GM12878 (cell line): ENCODE measurements around the gene FLOT1. TPM values are rescaled to one million over a fixed set of nuclear protein-coding genes. Genes with fewer than 3 reads are reported as not detected.
A peak's percentile ranks its signal among the peaks of the same experiment; 100 is the strongest.

ENCODE experiments used
- ATAC-seq: fragments of 200-7000 bp; cut with Tn5 transposase; 3 replicates; pipeline ENCODE4 v1.9.1; 2020; ENCODE audit warnings: mild to moderate bottlenecking, moderate library complexity
- BruUV-seq: library from RNA; stranded (reverse); fragments of 400-500 nt; replicated peaks from 2 replicates; lab custom pipeline; 2021; lab: Mats Ljungman, UMichigan
- CTCF ChIA-PET: fragments of 300-600 bp; sonication (Branson Sonifier 250); formaldehyde crosslinking; extraction: SDS; loops from one replicate; lab custom pipeline; 2021; ENCODE audit warnings: inconsistent platforms; lab: Yijun Ruan, JAX
- POLR2A ChIA-PET: fragments of 350-600 bp; formaldehyde crosslinking; extraction: SDS; loops from one replicate; lab custom pipeline; 2021; ENCODE audit warnings: inconsistent platforms; lab: Charles Lee
- RAD21 ChIA-PET: fragments of 300-600 bp; sonication (Branson Sonifier 250); formaldehyde crosslinking; loops from one replicate; lab custom pipeline; 2023; ENCODE audit warnings: antibody characterized with exemption; ENCODE audit not compliant: unreplicated experiment; lab: Charles Lee
- SMC1A ChIA-PET: fragments of 300-600 bp; sonication (Branson Sonifier 250); formaldehyde crosslinking; loops from one replicate; lab custom pipeline; 2023; ENCODE audit not compliant: unreplicated experiment, uncharacterized antibody; lab: Charles Lee
- DNase-seq: peaks from one replicate; pipeline ENCODE4 v3.0.0-alpha.2; 2011; ENCODE audit warnings: low read depth, low spot score
- FAIRE-seq: peaks from 3 replicates; lab custom pipeline; 2011; peaks lifted over from hg19 to GRCh38; lab: Jason Lieb, UNC
- H2AFZ ChIP-seq: 2 replicates; pipeline ENCODE4 v1.6.0; 2011; ENCODE audit warnings: low read depth, low read length, control low read depth; ENCODE audit not compliant: control insufficient read depth
- H3K27ac ChIP-seq: 2 replicates; pipeline ENCODE4 v1.5.1; 2011; ENCODE audit warnings: control low read depth; ENCODE audit not compliant: control insufficient read depth, insufficient read depth
- H3K27me3 ChIP-seq, 2 experiments: replicated peaks in 1 of 2; 2 replicates each; pipeline versions ENCODE4 v1.6.0 to v1.6.1; 2011; ENCODE audit warnings: low read length in 1 of 2; ENCODE audit not compliant: control insufficient read depth in 2 of 2, insufficient read depth in 2 of 2
- H3K36me3 ChIP-seq, 2 experiments: 2 replicates each; pipeline ENCODE4 v1.5.1; 2011; ENCODE audit warnings: low read length in 1 of 2; ENCODE audit not compliant: control insufficient read depth in 2 of 2, insufficient read depth in 2 of 2
- H3K4me1 ChIP-seq: 2 replicates; pipeline ENCODE4 v1.6.1; 2011; ENCODE audit warnings: mild to moderate bottlenecking, low read length, moderate library complexity, mixed read lengths; ENCODE audit not compliant: control insufficient read depth, insufficient read depth
- H3K4me2 ChIP-seq: 2 replicates; pipeline ENCODE4 v1.6.0; 2011; ENCODE audit warnings: control low read depth; ENCODE audit not compliant: control insufficient read depth, insufficient read depth
- H3K4me3 ChIP-seq: fragments of 200-600 bp; sonication (generic); 2 replicates; pipeline ENCODE4 v1.5.1; 2016
- H3K79me2 ChIP-seq: 2 replicates; pipeline ENCODE4 v1.6.0; 2011; ENCODE audit warnings: low read length; ENCODE audit not compliant: control insufficient read depth, insufficient read depth
- H3K9ac ChIP-seq: 2 replicates; pipeline ENCODE4 v1.8.0; 2011; ENCODE audit warnings: low read length, control low read depth, mixed read lengths; ENCODE audit not compliant: control insufficient read depth, insufficient read depth
- H3K9me3 ChIP-seq: replicated peaks from 3 replicates; pipeline ENCODE4 v1.5.1; 2011; ENCODE audit warnings: mild to moderate bottlenecking, low read length; ENCODE audit not compliant: control insufficient read depth, insufficient read depth
- H4K20me1 ChIP-seq: 2 replicates; pipeline ENCODE4 v1.6.0; 2011; ENCODE audit not compliant: control insufficient read depth, insufficient read depth
- BCLAF1 ChIP-seq: fragments of 450-650 bp; IDR thresholded peaks from 2 replicates; pipeline ENCODE4 v1.6.1; 2017; ENCODE audit warnings: antibody characterized with exemption, mild to moderate bottlenecking, moderate library complexity
- BHLHE40 ChIP-seq, 2 experiments: fragments of 450-650 bp in 1 of 2; IDR thresholded peaks; 2 replicates each; pipeline ENCODE4 v1.6.1; 2011 to 2017; ENCODE audit warnings: low read depth in 2 of 2, borderline replicate concordance in 1 of 2, improper control_type of control experiment in 1 of 2, low read length in 1 of 2, mild to moderate bottlenecking in 1 of 2
- CEBPZ ChIP-seq: fragments of 150-350 bp; IDR thresholded peaks from 2 replicates; pipeline ENCODE4 v1.6.1; 2016; ENCODE audit warnings: low read depth, low read length
- CREB1 ChIP-seq: IDR thresholded peaks from 2 replicates; pipeline ENCODE4 v1.6.1; 2012; ENCODE audit warnings: low read depth, mild to moderate bottlenecking, inconsistent platforms
- DPF2 ChIP-seq: fragments of 450-650 bp; IDR thresholded peaks from 2 replicates; pipeline ENCODE4 v1.6.1; 2017; ENCODE audit warnings: mild to moderate bottlenecking
- FOXM1 ChIP-seq: IDR thresholded peaks from 2 replicates; pipeline ENCODE4 v1.6.1; 2012; ENCODE audit warnings: low read depth, mild to moderate bottlenecking, inconsistent platforms, low read length, moderate library complexity
- GATAD2B ChIP-seq: fragments of 450-650 bp; conservative IDR thresholded peaks from 2 replicates; pipeline ENCODE4 v1.6.1; 2017; ENCODE audit warnings: low read depth, mild to moderate bottlenecking, moderate library complexity
- IKZF2 ChIP-seq, 2 experiments: fragments of 450-650 bp; IDR thresholded peaks; 2 replicates each; pipeline ENCODE4 v1.6.1; 2017; ENCODE audit warnings: mild to moderate bottlenecking in 2 of 2, moderate library complexity in 2 of 2
- IRF3 ChIP-seq: fragments of 450-650 bp; IDR thresholded peaks from 2 replicates; pipeline ENCODE4 v1.6.1; 2014; ENCODE audit warnings: mild to moderate bottlenecking
- NBN ChIP-seq: fragments of 450-650 bp; IDR thresholded peaks from 2 replicates; pipeline ENCODE4 v1.6.1; 2016
- NR2C2 ChIP-seq: IDR thresholded peaks from 2 replicates; pipeline ENCODE4 v1.6.1; 2011; ENCODE audit warnings: borderline replicate concordance, low read depth; ENCODE audit not compliant: control insufficient read depth, insufficient read length
- RAD51 ChIP-seq: fragments of 450-650 bp; IDR thresholded peaks from 2 replicates; pipeline ENCODE4 v1.6.1; 2016; ENCODE audit warnings: moderate library complexity, mild to moderate bottlenecking, inconsistent platforms
- RB1 ChIP-seq: fragments of 450-650 bp; formaldehyde crosslinking; IDR thresholded peaks from 2 replicates; pipeline ENCODE4 v1.6.1; 2017; ENCODE audit warnings: mild to moderate bottlenecking, borderline replicate concordance
- TCF7 ChIP-seq: IDR thresholded peaks from 2 replicates; pipeline ENCODE4 v1.6.1; 2014; ENCODE audit warnings: antibody characterized with exemption, borderline replicate concordance
- YBX1 ChIP-seq: fragments of 450-650 bp; IDR thresholded peaks from 2 replicates; pipeline ENCODE4 v1.6.1; 2016; ENCODE audit warnings: antibody characterized with exemption
- WGBS: methylation state at CpG from one replicate; pipeline ENCODE4 v1.1.6; 2016; ENCODE audit warnings: low lambda C conversion rate; ENCODE audit not compliant: insufficient replicate concordance, insufficient coverage; ENCODE audit errors: missing lambda C conversion rate; 5-methylcytosine and 5-hydroxymethylcytosine counted together
- in situ Hi-C: fragments of 300-500 bp; cut with MboI; formaldehyde crosslinking; loops from 9 replicates; pipeline ENCODE4 v1.14.3; 2018; ENCODE audit warnings: mixed read lengths
- intact Hi-C: fragments of 100-400 bp; cut with micrococcal nuclease; formaldehyde crosslinking; loops from one replicate; pipeline ENCODE4 v1.14.2; 2022; ENCODE audit not compliant: unreplicated experiment
- polyA plus RNA-seq, 11 experiments: library from polyadenylated mRNA; depleted of rRNA in 4 of 11; unstranded in 6 of 11; stranded (reverse) in 5 of 11; fragments of >200 nt; fragmentation: Nextera tagmentation in 4 of 11; fragmentation: Illumina TruSeq in 1 of 11; extraction: Ambion mirVana in 4 of 11; extraction: Trizol in 1 of 11; gene quantifications; 1 replicate in 1 of 11; 2 replicates in 10 of 11; pipeline versions ENCODE4 v1.2.1 to v1.2.3, GENCODE V29; 2011 to 2016; ENCODE audit warnings: inconsistent platforms in 2 of 11, missing spikeins in 2 of 11, low read depth in 1 of 11
- total RNA-seq, 4 experiments: library from RNA; depleted of rRNA in 3 of 4; stranded (reverse); fragments of >200 nt in 3 of 4; fragmentation: Illumina TruSeq in 1 of 4; extraction: Trizol in 1 of 4; gene quantifications; 2 replicates each; pipeline versions ENCODE4 v1.2.1 to v1.2.3, GENCODE V29; 2013 to 2021

Gene FLOT1
- total and polyA plus RNA-seq, 10 of the 15 experiments (the other 5 are each of a cell fraction or from before 2014, with no cell fraction given) = 12.3 to 153 (median 112) TPM

- CTCF ChIA-PET = interaction anchor here (0.7 to 4.8 kb wide), 10 partner anchors 10 to 380 kb away, joined by 3 to 64 read pairs (median 10); partner anchors contain the start of genes MDC1 and TUBB
- Histone ChIP-seq H3K9ac (peak within 1 kb of the TSS; percentile 75), H3K4me3 (peak within 1 kb of the TSS; percentile 100), H2AFZ (peak within 1 kb of the TSS; percentile 98), H3K79me2 (peaks cover 51% of the 10 kb centered on the region), H4K20me1 (no peaks in the 10 kb centered on the region), H3K9me3 (no peaks in the 10 kb centered on the region), H3K27me3 (no peaks in the 10 kb centered on the region), H3K4me1 (peaks cover 15% of the 10 kb centered on the region), H3K36me3 (no peaks in the 10 kb centered on the region), H3K4me2 (peak within 1 kb of the TSS; percentile 69), H3K27ac (peak within 1 kb of the TSS; percentile 96)
- in situ Hi-C loops (no loop called here), intact Hi-C loops (no loop called here)
- DNase-seq (no peak), FAIRE-seq (peak; percentile 23), ATAC-seq (peak; percentile 38)
- SMC1A ChIA-PET = interaction anchor here (0.7 to 6.9 kb wide), 10 partner anchors 10 to 526 kb away, joined by 3 to 73 read pairs (median 4); partner anchors contain the start of genes DHX16 and MDC1
- RAD21 ChIA-PET = interaction anchor here (0.8 to 6.4 kb wide), 5 partner anchors 9 to 28 kb away, joined by 3 to 114 read pairs (median 4); partner anchors contain the start of genes DHX16, MDC1 and TUBB
- no TSS peak for BruUV-seq
- WGBS = 1% methylated on average over 28 of the region's 40 CpGs
- POLR2A ChIA-PET = interaction anchor here (0.5 to 6.1 kb wide), 15 partner anchors 10 to 133 kb away, joined by 3 to 167 read pairs (median 5); partner anchors contain the start of genes MDC1, MRPS18B, PRR3 and TUBB
- TF ChIP-seq TCF7 (no peak), BCLAF1 (no peak), DPF2 (no peak), IKZF2 (IDR thresholded peaks at IDR 0.05) (peak; percentile 96 to 97), NBN (0 out of 2 replicates have a peak, but pooled peaks have one; percentile 87), CREB1 (no peak), IRF3 (0 out of 2 replicates have a peak, but pooled peaks have one; percentile 28), CEBPZ (no peak), FOXM1 (no peak), GATAD2B (0 out of 2 replicates have a peak, but pooled peaks have one; percentile 35), NR2C2 (no peak), RB1 (peak; percentile 8; the same call in 1 of the 2 replicates), BHLHE40 (IDR thresholded peaks at IDR 0.05; ENCODE audit: borderline replicate concordance in 1 of 2, low read depth in 2 of 2, low read length in 1 of 2) (peak; percentile 60 to 82; a peak in 2 of 4 replicates), YBX1 (no peak), RAD51 (no peak)
Observed at GRCh38 chr6:30690403-30691207, 51.9 kb downstream of the FLOT1 start, which contains the start of gene NRM. NRM (minus strand) TSS chr6:30690984; CDS start chr6:30690974, 10 bp downstream.
